ENCODE results near the gene DDX6.

DDX6 gene

GRCh38 chr11:118706546-118706825 is 84.5 kb downstream of the DDX6 start:
- no peaks in the 10 kb centered on the region for H3K27me3 ChIP-seq (ENCODE audit: insufficient read depth, low read length)
- no peak overlapping the region for H3K27ac ChIP-seq (ENCODE audit: low read length)
- no peaks in the 10 kb centered on the region for H3K36me3 ChIP-seq (ENCODE audit: insufficient read depth, low read depth, low read length)

DNA sequence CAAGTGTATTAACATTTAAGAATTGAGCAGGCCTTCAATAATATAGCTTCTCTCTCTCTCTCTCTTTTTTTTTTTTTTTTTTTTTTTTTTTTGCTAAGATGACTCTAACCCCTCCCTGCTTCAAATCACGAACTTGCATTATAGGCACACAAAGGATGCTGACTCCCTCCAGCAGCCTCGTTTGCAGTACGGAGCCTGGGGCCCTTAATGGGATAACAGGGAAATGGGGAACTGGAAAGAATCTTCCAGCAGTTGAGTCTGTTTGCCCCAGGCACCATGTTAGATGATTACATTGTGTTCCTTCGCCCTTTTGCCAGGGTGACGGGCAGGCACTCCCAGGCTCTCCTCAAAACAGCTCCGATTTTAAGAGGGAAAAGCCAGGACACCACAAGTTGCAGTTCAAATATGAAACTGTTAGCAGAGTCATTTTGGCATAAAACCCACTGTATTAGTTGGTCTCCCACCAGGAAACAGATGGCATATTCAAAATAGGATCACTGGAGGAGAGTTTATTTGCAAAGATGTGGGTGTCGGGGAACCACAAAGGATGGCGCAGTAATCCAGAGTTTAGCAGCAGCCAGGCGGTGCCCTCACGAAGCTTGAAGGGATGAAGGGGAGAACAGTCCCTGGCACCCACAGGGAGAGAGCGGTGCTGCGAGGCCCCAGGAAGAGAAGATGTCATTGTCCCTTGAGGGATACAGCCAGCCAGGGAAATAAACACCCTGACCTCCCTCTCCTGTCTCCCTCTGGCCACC is 85.0 kb downstream of the DDX6 start:
- no peaks in the 10 kb centered on the region for H3K36me3 ChIP-seq (ENCODE audit: insufficient read depth, low read depth, low read length)
- H3K27ac ChIP-seq (ENCODE audit: low read length): no peak overlapping the region
- peaks cover 7% of the 10 kb centered on the region for H3K4me1 ChIP-seq (ENCODE audit: insufficient read depth, low read length)
- H3K9me3 ChIP-seq (ENCODE audit: insufficient read depth, low read depth, low read length): peaks cover under 1% of the 10 kb centered on the region
- H3K4me3 ChIP-seq (ENCODE audit: low read length): no peak overlapping the region
- H3K9ac ChIP-seq (ENCODE audit: low read depth, low read length): no peak overlapping the region
- no peaks in the 10 kb centered on the region for H3K27me3 ChIP-seq (ENCODE audit: insufficient read depth, low read length)

More at GRCh38 chr11:118706546-118706825, 84.5 kb downstream of the DDX6 start:
- Histone ChIP-seq H3K4me3 (ENCODE audit: low read length) (no peak overlapping the region), H3K4me1 (ENCODE audit: insufficient read depth, low read length) (peaks cover 7% of the 10 kb centered on the region), H3K9ac (ENCODE audit: low read depth, low read length) (no peak overlapping the region), H3K9me3 (ENCODE audit: insufficient read depth, low read depth, low read length) (no peaks in the 10 kb centered on the region)

DNA sequence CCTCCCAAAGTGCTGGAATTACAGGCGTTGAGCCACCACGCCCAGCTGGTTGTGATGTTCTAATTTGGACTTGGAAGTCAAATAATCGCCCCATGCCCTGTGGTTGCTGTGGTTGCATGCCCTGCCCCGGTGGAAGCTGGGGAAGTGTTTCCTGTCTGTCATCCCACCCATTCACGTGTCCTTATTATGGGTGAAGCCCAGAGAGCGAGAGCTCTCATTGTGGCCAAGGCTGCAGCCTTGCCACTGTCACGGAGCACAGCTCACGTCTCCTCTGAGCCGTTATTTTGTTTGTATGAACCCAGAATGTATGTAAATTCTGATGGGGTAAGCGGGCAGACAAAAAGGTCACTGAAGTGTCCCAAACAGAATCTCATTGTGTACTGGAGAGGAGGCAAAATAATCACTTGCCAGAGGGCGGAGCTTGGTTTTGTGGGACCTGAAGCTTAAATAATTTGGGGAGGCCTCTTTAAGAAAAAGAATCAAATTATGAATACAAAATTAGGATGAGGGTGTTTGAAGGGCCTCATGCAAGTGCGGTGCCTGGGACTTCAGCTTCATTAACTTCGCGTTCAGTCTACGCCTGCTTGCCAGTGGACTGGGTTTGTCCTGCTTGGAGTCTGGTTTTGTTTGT is 85.7 kb downstream of the DDX6 start:
- Histone ChIP-seq H3K4me1 (ENCODE audit: insufficient read depth, low read length) (peaks cover 7% of the 10 kb centered on the region), H3K4me3 (ENCODE audit: low read length) (no peak overlapping the region), H3K27ac (ENCODE audit: low read length) (no peak overlapping the region), H3K9me3 (ENCODE audit: insufficient read depth, low read depth, low read length) (peaks cover 7% of the 10 kb centered on the region), H3K27me3 (ENCODE audit: insufficient read depth, low read length) (no peaks in the 10 kb centered on the region), H3K9ac (ENCODE audit: low read depth, low read length) (no peak overlapping the region), H3K36me3 (ENCODE audit: insufficient read depth, low read depth, low read length) (no peaks in the 10 kb centered on the region)

- no peak overlapping the region for H3K27ac ChIP-seq (ENCODE audit: low read length)
- no peaks in the 10 kb centered on the region for H3K27me3 ChIP-seq (ENCODE audit: insufficient read depth, low read length)
- no peak overlapping the region for H3K9ac ChIP-seq (ENCODE audit: low read depth, low read length)
- no peaks in the 10 kb centered on the region for H3K36me3 ChIP-seq (ENCODE audit: insufficient read depth, low read depth, low read length)
- no peak overlapping the region for H3K4me3 ChIP-seq (ENCODE audit: low read length)
- H3K9me3 ChIP-seq (ENCODE audit: insufficient read depth, low read depth, low read length): peaks cover 8% of the 10 kb centered on the region
- H3K4me1 ChIP-seq (ENCODE audit: insufficient read depth, low read length): peaks cover 7% of the 10 kb centered on the region
Measured at GRCh38 chr11:118703563-118704106, 87.3 kb downstream of the DDX6 start.

DNA sequence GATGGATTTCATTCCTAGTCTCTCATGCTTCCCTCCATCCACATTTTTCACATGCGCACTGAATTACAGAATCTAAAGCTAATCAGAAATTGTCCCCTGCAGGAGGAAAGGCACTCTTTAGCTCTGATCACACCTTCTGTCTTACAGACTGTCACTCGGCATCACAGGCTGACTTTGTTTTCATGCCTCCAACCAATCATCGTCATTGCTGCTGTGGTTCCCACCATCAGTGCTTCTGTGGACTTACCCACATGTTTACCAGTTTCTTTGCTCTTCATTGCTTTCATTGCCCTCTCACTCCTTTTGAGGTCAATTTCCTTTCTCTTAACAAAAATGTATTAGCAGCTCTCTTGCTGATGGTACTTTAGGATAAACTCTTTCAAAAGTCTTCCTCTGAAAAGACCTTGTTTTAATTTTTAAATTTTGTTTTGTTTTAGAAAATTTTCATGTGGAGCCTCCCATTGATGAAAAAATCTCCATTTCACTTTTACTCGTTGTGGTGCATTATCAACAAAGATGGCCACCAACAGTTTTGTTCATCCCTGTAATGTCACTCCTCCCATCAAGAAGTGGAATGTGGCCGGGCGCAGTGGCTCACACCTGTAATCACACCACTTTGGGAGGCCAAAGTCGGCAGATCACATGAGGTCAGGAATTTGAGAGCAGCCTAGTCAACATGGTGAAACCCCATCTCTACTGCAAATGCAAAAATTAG is 91.3 kb downstream of the DDX6 start:
- H3K4me3 ChIP-seq (ENCODE audit: low read length): no peak overlapping the region
- peaks cover 8% of the 10 kb centered on the region for H3K9me3 ChIP-seq (ENCODE audit: insufficient read depth, low read depth, low read length)
- no peaks in the 10 kb centered on the region for H3K27me3 ChIP-seq (ENCODE audit: insufficient read depth, low read length)
- 0 out of 2 replicates have a peak, but pooled peaks cover 4% of the 10 kb centered on the region for H3K4me1 ChIP-seq (ENCODE audit: insufficient read depth, low read length)
- no peaks in the 10 kb centered on the region for H3K36me3 ChIP-seq (ENCODE audit: insufficient read depth, low read depth, low read length)
- H3K9ac ChIP-seq (ENCODE audit: low read depth, low read length): no peak overlapping the region
- H3K27ac ChIP-seq (ENCODE audit: low read length): no peak overlapping the region

Measured in iPS-20b (cell line).